Astrocyte (in vitro differentiated cells and primary cell): Measurements from ENCODE around the gene P2RY12.

Experiments used
- EZH2 ChIP-seq: IDR thresholded peaks from 2 replicates; pipeline ENCODE4 v1.6.1; 2012; ENCODE audit warnings: mild to moderate bottlenecking, low read length, inconsistent platforms; ENCODE audit not compliant: insufficient read depth
- TF ChIP-seq, protein P1 (sequence below): IDR thresholded peaks from 2 replicates; pipeline ENCODE4 v1.5.1; 2011; ENCODE audit warnings: low read depth, mild to moderate bottlenecking, inconsistent platforms, low read length, moderate library complexity; ENCODE audit not compliant: insufficient read depth

DNA sequence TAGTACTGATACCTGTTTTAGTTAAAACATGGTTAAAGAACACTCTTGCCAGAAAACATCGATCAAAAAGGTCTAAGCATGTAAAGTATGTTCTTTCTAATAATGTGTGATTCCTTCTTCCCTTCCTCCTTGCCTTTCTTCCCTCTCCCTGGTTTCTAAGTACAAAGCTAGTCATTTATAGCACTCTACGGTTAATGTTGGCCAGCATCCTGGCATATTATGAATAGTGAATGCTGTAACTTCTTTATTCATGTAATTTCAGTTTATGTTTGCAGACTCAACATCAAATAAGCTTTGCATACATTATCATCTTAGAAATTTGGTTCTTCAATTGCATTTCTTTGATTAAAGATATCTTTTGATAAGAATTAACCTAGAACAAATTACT lies 27.1 kb downstream of the P2RY12 start:
- no peak for TF ChIP-seq EZH2
- TF ChIP-seq, protein P1, sequence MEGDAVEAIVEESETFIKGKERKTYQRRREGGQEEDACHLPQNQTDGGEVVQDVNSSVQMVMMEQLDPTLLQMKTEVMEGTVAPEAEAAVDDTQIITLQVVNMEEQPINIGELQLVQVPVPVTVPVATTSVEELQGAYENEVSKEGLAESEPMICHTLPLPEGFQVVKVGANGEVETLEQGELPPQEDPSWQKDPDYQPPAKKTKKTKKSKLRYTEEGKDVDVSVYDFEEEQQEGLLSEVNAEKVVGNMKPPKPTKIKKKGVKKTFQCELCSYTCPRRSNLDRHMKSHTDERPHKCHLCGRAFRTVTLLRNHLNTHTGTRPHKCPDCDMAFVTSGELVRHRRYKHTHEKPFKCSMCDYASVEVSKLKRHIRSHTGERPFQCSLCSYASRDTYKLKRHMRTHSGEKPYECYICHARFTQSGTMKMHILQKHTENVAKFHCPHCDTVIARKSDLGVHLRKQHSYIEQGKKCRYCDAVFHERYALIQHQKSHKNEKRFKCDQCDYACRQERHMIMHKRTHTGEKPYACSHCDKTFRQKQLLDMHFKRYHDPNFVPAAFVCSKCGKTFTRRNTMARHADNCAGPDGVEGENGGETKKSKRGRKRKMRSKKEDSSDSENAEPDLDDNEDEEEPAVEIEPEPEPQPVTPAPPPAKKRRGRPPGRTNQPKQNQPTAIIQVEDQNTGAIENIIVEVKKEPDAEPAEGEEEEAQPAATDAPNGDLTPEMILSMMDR, result no peak
